ENCODE results near the gene LMAN1L. TPM values are rescaled to one million over a fixed set of nuclear protein-coding genes. Genes with fewer than 3 reads are reported as not detected.

LMAN1L gene
- total RNA-seq, 2 experiments from 2014 or later, result 0.09 to 0.38 TPM

- H3K36me3 ChIP-seq (ENCODE audit: insufficient read depth, low read length), result peaks cover 5% of the 10 kb centered on the region; the same call in 1 of the 2 replicates
- TF ChIP-seq EZH2phosphoT487 (IDR thresholded peaks at IDR 0.05; ENCODE audit: borderline replicate concordance, low read depth, low read length) (no peak), CTCF (conservative IDR thresholded peaks at IDR 0.05; ENCODE audit: low read length) (no peak)
- no peak overlapping the region for H2AFZ ChIP-seq (ENCODE audit: low read length)
- DNase-seq (ENCODE audit: low spot score), result no peak
- ChIA-PET POLR2A (no interaction called here), CTCF (ENCODE audit: unreplicated experiment) (interaction anchor here (0.6 to 1.9 kb wide), 2 partner anchors 14 to 61 kb away, joined by 4 to 6 read pairs; no protein-coding TSS in a partner anchor)
- no peaks in the 10 kb centered on the region for H3K9me3 ChIP-seq (ENCODE audit: low read length)
- H3K9me2 ChIP-seq (ENCODE audit: insufficient read depth, low read length), result no peaks in the 10 kb centered on the region
- H4K20me1 ChIP-seq (ENCODE audit: insufficient read depth, low read length), result no peaks in the 10 kb centered on the region
- intact Hi-C loops (cut with micrococcal nuclease; ENCODE audit: unreplicated experiment), result no loop called here
- no TSS peak for BruUV-seq (replicated peaks)
- H3K4me3 ChIP-seq (ENCODE audit: low read depth, low read length, poor library complexity, severe bottlenecking), result no peak overlapping the region
- no peak overlapping the region for H3K27ac ChIP-seq (ENCODE audit: low read depth, low read length, poor library complexity, severe bottlenecking)
- peaks cover 35% of the 10 kb centered on the region for H3K4me1 ChIP-seq (ENCODE audit: insufficient read depth, low read length, poor library complexity, severe bottlenecking)
- no peaks in the 10 kb centered on the region for H3K79me2 ChIP-seq (ENCODE audit: insufficient read depth, low read depth, low read length)
- H3K4me2 ChIP-seq (ENCODE audit: low read length), result peak overlapping the region; percentile 66
Measured at GRCh38 chr15:74840851-74841775, 28.5 kb downstream of the LMAN1L start.

GRCh38 chr15:74841891-74842373 lies 29.3 kb downstream of the LMAN1L start:
- Histone ChIP-seq H4K20me1 (ENCODE audit: insufficient read depth, low read length) (no peaks in the 10 kb centered on the region), H3K27ac (ENCODE audit: low read depth, low read length, poor library complexity, severe bottlenecking) (no peak overlapping the region), H2AFZ (ENCODE audit: low read length) (no peak overlapping the region), H3K79me2 (ENCODE audit: insufficient read depth, low read depth, low read length) (no peaks in the 10 kb centered on the region), H3K4me3 (ENCODE audit: low read depth, low read length, poor library complexity, severe bottlenecking) (peak overlapping the region; percentile 73), H3K36me3 (ENCODE audit: insufficient read depth, low read length) (peaks cover 5% of the 10 kb centered on the region; the same call in 1 of the 2 replicates), H3K4me1 (ENCODE audit: insufficient read depth, low read length, poor library complexity, severe bottlenecking) (peaks cover 35% of the 10 kb centered on the region), H3K9me2 (ENCODE audit: insufficient read depth, low read length) (no peaks in the 10 kb centered on the region), H3K9me3 (ENCODE audit: low read length) (no peaks in the 10 kb centered on the region), H3K4me2 (ENCODE audit: low read length) (peak overlapping the region; percentile 66)
- ChIA-PET POLR2A (no interaction called here), CTCF (ENCODE audit: unreplicated experiment) (interaction anchor here (0.6 to 1.9 kb wide), 2 partner anchors 15 to 60 kb away, joined by 4 to 6 read pairs; no protein-coding TSS in a partner anchor)
- intact Hi-C loops (cut with micrococcal nuclease; ENCODE audit: unreplicated experiment), result loop anchor here (1.0 to 2.0 kb wide), 2 partner anchors 71 to 108 kb away; no protein-coding TSS in a partner anchor
- no peak for TF ChIP-seq CTCF (conservative IDR thresholded peaks at IDR 0.05; ENCODE audit: low read length)
- TF ChIP-seq EZH2phosphoT487 (IDR thresholded peaks at IDR 0.05; ENCODE audit: borderline replicate concordance, low read depth, low read length), result no peak
- BruUV-seq (replicated peaks), result no TSS peak
- no peak for DNase-seq (ENCODE audit: low spot score)
